Right lobe of liver (tissue), 4 donors: Measurements from ENCODE around the gene JAZF1.

Source experiments
- POLR2A ChIP-seq: fragments of 450-650 bp; IDR thresholded peaks from one replicate; pipeline ENCODE4 v1.6.1; 2017; ENCODE audit warnings: antibody characterized with exemption, mild to moderate bottlenecking
- TF ChIP-seq, protein P1 (sequence below), 4 donors: fragments of 200-600 bp in 3 of 4; fragments of 450-650 bp in 1 of 4; IDR thresholded peaks; one replicate each; pipeline versions ENCODE4 v1.5.1 to v1.8.0; 2016 to 2022; ENCODE audit warnings: antibody characterized with exemption in 4 of 4, mild to moderate bottlenecking in 2 of 4
- donor health status: DM: no; HTN: no; CAD: no.
- donor health status: DM: no; HTN: no; CAD: no.
- donor health status: DM: no; HTN: yes; CAD: no.

- no peak for TF ChIP-seq POLR2A
- TF ChIP-seq, protein P1, sequence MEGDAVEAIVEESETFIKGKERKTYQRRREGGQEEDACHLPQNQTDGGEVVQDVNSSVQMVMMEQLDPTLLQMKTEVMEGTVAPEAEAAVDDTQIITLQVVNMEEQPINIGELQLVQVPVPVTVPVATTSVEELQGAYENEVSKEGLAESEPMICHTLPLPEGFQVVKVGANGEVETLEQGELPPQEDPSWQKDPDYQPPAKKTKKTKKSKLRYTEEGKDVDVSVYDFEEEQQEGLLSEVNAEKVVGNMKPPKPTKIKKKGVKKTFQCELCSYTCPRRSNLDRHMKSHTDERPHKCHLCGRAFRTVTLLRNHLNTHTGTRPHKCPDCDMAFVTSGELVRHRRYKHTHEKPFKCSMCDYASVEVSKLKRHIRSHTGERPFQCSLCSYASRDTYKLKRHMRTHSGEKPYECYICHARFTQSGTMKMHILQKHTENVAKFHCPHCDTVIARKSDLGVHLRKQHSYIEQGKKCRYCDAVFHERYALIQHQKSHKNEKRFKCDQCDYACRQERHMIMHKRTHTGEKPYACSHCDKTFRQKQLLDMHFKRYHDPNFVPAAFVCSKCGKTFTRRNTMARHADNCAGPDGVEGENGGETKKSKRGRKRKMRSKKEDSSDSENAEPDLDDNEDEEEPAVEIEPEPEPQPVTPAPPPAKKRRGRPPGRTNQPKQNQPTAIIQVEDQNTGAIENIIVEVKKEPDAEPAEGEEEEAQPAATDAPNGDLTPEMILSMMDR (IDR thresholded peaks at IDR 0.05): no peak
These were observed 2.8 kb downstream of the JAZF1 start for GRCh38 chr7:28177836-28178235.
